Mucosa of descending colon (tissue), 3 donors: ENCODE measurements around the gene IFI27L1. TPM values are rescaled to one million over a fixed set of nuclear protein-coding genes. Genes with fewer than 3 reads are reported as not detected.

Source experiments
- ATAC-seq: fragments of 200-7000 bp; cut with Tn5 transposase; one replicate; pipeline ENCODE4 v1.9.1; 2020; ENCODE audit warnings: mild to moderate bottlenecking, moderate library complexity
- DNase-seq, 3 donors: peaks; one replicate each; pipeline ENCODE4 v3.0.0-alpha.2; 2020
- H3K36me3 ChIP-seq: fragments of 200-600 bp; one replicate; pipeline ENCODE4 v1.8.0; 2021; ENCODE audit warnings: low read depth, mild to moderate bottlenecking
- H3K4me1 ChIP-seq: fragments of 200-600 bp; one replicate; pipeline ENCODE4 v1.8.0; 2021; ENCODE audit warnings: low read depth, mild to moderate bottlenecking
- H3K4me3 ChIP-seq: fragments of 200-600 bp; one replicate; pipeline ENCODE4 v1.8.0; 2021; ENCODE audit warnings: mild to moderate bottlenecking
- H3K9me3 ChIP-seq: fragments of 200-600 bp; one replicate; pipeline ENCODE4 v1.8.0; 2021; ENCODE audit warnings: mild to moderate bottlenecking
- intact Hi-C, 2 donors: fragments of 100-400 bp; cut with DNase I in 1 of 2; cut with micrococcal nuclease in 1 of 2; formaldehyde crosslinking; loops; one replicate each; pipeline versions ENCODE4 v1.11.0 to v1.11.1; 2022; cut with DNase I, micrococcal nuclease
- total RNA-seq, 3 donors: library from RNA; stranded (reverse); fragmentation: NEBNext Ultra II Directional in 2 of 3; extraction: Animal tissue kit (Norgen Biotek cat#: 25700) in 2 of 3; gene quantifications; one replicate each; pipeline versions ENCODE4 v1.2.1 to v1.2.4, GENCODE V29; 2021 to 2023
- TF ChIP-seq, protein P1 (sequence below): fragments of 200-600 bp; IDR thresholded peaks from one replicate; pipeline ENCODE4 v1.8.0; 2022; ENCODE audit warnings: antibody characterized with exemption, mild to moderate bottlenecking
- donor health status: DM: no; HTN: no; CAD: no; lungs with moderate emphysema.
- donor health status: DM: no; HTN: no; CAD: no.
- donor health status: DM: no; HTN: yes; CAD: no.

IFI27L1 gene
- total RNA-seq, 3 donors from 2014 or later: 19.9 to 29.9 (median 20.6) TPM

DNA sequence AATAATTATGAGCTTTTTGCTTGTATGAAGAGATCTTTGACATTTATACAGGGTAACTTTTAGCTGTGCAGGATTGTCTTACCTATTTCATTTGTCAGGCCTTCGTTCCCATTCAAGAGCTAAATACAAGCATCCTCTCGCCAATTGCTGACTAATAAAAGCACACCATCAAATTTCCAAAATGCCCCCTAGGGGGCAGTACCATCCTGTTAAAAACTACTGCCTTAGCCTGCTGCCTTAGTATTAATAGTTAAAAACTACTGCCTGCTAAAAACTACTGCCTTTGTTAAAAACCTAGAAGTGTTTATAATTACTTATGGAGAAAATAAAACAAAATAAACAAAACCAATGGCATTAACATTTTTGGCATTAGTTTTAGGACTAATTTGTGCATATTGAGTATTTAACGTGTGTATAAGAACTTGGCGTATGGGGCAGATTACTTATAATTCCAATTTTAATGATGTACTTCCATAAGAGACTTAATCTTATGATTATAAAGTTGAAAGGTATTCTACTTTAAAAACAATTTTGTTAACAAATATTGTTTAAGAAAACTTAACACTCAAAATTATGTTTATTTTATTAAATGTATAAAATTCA, 51.3 kb downstream of the IFI27L1 start:
- ATAC-seq: peak; percentile 26
- DNase-seq: peak in 1 of 3 donors; percentile 84

DNA sequence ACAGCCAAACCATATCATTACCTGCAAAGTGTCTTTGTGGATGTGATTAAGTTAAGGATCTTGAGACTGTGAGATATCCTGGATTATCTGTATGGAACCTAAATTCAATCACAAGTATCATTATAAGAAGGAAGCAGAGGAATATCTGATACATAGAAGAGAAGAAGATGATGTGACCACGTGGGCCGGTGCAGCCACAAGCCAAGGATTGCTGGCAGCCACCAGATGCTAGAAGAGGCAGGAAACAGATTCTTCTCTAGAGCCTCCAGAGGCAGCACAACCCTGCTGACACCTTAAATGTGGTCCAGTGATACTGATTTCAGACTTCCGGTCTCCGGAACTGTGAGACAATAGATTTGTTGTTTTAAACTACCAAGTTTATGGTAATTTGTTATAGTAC, 54.4 kb downstream of the IFI27L1 start:
- ATAC-seq (no peak), DNase-seq (no peak)
- Histone ChIP-seq H3K9me3 (no peaks in the 10 kb centered on the region), H3K4me3 (no peak overlapping the region), H3K36me3 (no peaks in the 10 kb centered on the region), H3K4me1 (no peaks in the 10 kb centered on the region)
- intact Hi-C loops: loop anchor here (2.0 to 10.0 kb wide), 3 partner anchors 47 to 101 kb away; no protein-coding TSS in a partner anchor
- TF ChIP-seq, protein P1, sequence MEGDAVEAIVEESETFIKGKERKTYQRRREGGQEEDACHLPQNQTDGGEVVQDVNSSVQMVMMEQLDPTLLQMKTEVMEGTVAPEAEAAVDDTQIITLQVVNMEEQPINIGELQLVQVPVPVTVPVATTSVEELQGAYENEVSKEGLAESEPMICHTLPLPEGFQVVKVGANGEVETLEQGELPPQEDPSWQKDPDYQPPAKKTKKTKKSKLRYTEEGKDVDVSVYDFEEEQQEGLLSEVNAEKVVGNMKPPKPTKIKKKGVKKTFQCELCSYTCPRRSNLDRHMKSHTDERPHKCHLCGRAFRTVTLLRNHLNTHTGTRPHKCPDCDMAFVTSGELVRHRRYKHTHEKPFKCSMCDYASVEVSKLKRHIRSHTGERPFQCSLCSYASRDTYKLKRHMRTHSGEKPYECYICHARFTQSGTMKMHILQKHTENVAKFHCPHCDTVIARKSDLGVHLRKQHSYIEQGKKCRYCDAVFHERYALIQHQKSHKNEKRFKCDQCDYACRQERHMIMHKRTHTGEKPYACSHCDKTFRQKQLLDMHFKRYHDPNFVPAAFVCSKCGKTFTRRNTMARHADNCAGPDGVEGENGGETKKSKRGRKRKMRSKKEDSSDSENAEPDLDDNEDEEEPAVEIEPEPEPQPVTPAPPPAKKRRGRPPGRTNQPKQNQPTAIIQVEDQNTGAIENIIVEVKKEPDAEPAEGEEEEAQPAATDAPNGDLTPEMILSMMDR: no peak

More for the DNA sequence above, 51.3 kb downstream of the IFI27L1 start:
- Histone ChIP-seq H3K4me3 (no peak overlapping the region), H3K36me3 (no peaks in the 10 kb centered on the region), H3K9me3 (no peaks in the 10 kb centered on the region), H3K4me1 (no peaks in the 10 kb centered on the region)
- TF ChIP-seq, protein P1: peak; percentile 38
- intact Hi-C loops: loop anchor here in 1 of 2 donors (10.0 kb wide), 1 partner anchor 98 kb away; no protein-coding TSS in a partner anchor

DNA sequence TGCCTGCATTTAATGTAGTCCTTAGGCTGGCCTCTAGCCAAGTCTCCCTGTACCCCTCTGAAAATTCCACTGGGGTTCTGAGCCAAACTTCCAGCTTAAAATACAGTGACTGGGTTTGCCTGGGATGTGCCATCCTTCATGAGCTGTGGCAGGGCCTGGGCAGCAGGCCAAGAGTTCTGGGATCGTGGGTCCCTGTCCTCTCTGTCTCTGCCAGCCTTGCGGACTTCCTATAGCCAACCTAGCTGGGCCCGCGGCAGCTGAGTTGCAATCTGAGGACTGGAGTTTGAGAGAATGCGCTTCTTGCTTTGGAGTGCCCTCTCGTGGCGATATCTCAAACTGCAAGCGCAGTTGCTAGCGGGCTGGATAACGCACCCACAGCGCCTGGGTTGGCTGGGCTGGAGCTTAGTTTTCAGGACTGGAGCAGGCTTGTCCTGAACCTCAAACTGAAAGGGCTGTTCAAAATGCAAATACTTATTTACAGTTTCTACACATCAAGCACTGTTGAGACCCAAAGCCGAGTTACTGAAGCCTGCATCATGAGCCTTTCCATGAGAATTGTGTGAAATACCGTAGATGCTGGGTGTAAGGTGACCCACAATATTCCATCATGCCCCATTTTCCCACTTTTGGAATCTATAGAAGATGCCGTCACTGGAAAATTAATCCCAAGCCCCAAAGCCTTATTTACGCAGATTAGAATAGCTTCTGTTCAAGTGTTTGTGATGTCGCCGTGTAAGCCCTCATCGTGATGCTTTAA, 55.6 kb downstream of the IFI27L1 start:
- ATAC-seq: peak; percentile 99
- TF ChIP-seq, protein P1: peak; percentile 97
- no peaks in the 10 kb centered on the region for H3K4me1 ChIP-seq
- peak; percentile 81 to 96 (median 91) for DNase-seq
- H3K4me3 ChIP-seq: no peak overlapping the region
- no peaks in the 10 kb centered on the region for H3K9me3 ChIP-seq
- intact Hi-C loops: loop anchor here (5.0 to 10.0 kb wide), 2 partner anchors 99 to 102 kb away; no protein-coding TSS in a partner anchor
- no peaks in the 10 kb centered on the region for H3K36me3 ChIP-seq

DNA sequence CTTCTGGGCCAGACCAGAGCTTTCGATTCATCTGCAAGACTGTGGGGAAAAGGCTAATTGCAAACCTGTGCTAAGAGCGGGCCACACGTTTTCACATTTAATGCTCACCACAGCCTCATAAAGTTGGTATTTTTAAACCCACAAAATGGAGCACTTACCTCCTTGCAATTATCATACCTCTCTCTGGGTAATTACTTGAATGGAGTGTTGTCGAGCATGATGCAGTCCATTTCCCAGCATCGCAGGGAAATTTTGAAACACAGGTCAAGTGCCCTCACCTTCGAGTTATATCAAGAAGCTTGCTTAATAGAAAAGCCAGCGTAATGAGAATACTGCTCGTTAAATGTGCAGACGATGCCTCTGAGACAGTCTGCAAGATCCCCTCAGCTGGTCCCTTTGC, 57.1 kb downstream of the IFI27L1 start:
- Histone ChIP-seq H3K4me3 (no peak overlapping the region), H3K36me3 (no peaks in the 10 kb centered on the region), H3K9me3 (no peaks in the 10 kb centered on the region), H3K4me1 (no peaks in the 10 kb centered on the region)
- intact Hi-C loops: loop anchor here (5.0 to 10.0 kb wide), 2 partner anchors 101 to 103 kb away; no protein-coding TSS in a partner anchor
- DNase-seq (no peak), ATAC-seq (no peak)
- TF ChIP-seq, protein P1: no peak

DNA sequence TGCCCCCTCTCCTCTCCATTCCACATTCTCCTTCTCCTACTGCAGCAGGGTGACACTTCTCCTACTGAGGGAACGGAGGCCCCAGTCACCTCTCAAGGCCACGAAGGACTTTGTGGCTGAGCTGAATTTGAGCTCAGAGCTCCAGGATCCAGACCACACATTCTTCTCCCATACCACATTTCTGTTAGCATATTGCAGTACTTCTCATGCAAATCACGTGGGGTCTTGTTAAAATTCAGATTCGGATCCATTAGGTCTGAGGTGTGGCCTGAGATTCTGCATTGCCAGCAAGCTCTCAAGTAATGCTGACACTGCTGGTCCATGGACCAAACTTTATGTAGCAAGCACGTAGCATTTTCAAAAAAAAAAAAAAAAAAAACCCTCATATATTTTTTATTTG, 57.9 kb downstream of the IFI27L1 start:
- H3K4me1 ChIP-seq: no peaks in the 10 kb centered on the region
- no peak overlapping the region for H3K4me3 ChIP-seq
- intact Hi-C loops: loop anchor here (5.0 to 10.0 kb wide), 2 partner anchors 102 to 104 kb away; no protein-coding TSS in a partner anchor
- TF ChIP-seq, protein P1: no peak
- no peak for ATAC-seq
- no peak for DNase-seq
- H3K9me3 ChIP-seq: no peaks in the 10 kb centered on the region
- no peaks in the 10 kb centered on the region for H3K36me3 ChIP-seq
